GM23338 (cell line): ENCODE measurements around the gene YOD1. TPM values are rescaled to one million over a fixed set of nuclear protein-coding genes. Genes with fewer than 3 reads are reported as not detected.

Source experiments
- ATAC-seq: fragments of 200-7000 bp; cut with Tn5 transposase; 3 replicates; pipeline ENCODE4 v1.9.1; 2020
- DNase-seq: peaks from one replicate; pipeline ENCODE4 v3.0.0-alpha.2; 2015; ENCODE audit warnings: low spot score
- H2AFZ ChIP-seq: fragments of 200-600 bp; sonication (generic); 2 replicates; pipeline ENCODE4 v1.8.0; 2016; ENCODE audit warnings: antibody characterized with exemption, mild to moderate bottlenecking, moderate library complexity
- H3F3A ChIP-seq: fragments of 200-600 bp; sonication (generic); replicated peaks from 2 replicates; pipeline ENCODE4 v1.8.0; 2017; ENCODE audit warnings: antibody characterized with exemption, mixed run types, low read depth
- H3K27ac ChIP-seq: fragments of 200-600 bp; sonication (generic); 2 replicates; pipeline ENCODE4 v1.6.1; 2016; ENCODE audit warnings: low read depth
- H3K27me3 ChIP-seq: fragments of 200-600 bp; sonication (generic); 2 replicates; pipeline ENCODE4 v1.8.0; 2016; ENCODE audit warnings: mild to moderate bottlenecking, mixed run types, moderate library complexity; ENCODE audit not compliant: insufficient read depth
- H3K36me3 ChIP-seq: fragments of 200-600 bp; sonication (generic); 2 replicates; pipeline ENCODE4 v1.8.0; 2016; ENCODE audit warnings: mild to moderate bottlenecking; ENCODE audit not compliant: insufficient read depth
- H3K4me1 ChIP-seq: fragments of 200-600 bp; sonication (generic); 2 replicates; pipeline ENCODE4 v1.8.0; 2016; ENCODE audit warnings: mild to moderate bottlenecking, moderate library complexity; ENCODE audit not compliant: insufficient read depth
- H3K4me2 ChIP-seq: fragments of 200-600 bp; sonication (generic); 2 replicates; pipeline ENCODE4 v1.7.1; 2017; ENCODE audit warnings: mixed run types
- H3K4me3 ChIP-seq: fragments of 200-600 bp; sonication (generic); 2 replicates; pipeline ENCODE4 v1.6.1; 2016; ENCODE audit warnings: mixed run types
- H3K79me2 ChIP-seq: fragments of 200-600 bp; sonication (generic); replicated peaks from 2 replicates; pipeline ENCODE4 v1.8.0; 2017; ENCODE audit warnings: mild to moderate bottlenecking; ENCODE audit not compliant: insufficient read depth
- H3K9me2 ChIP-seq: fragments of 200-600 bp; sonication (generic); 2 replicates; pipeline ENCODE4 v1.8.0; 2017; ENCODE audit not compliant: insufficient read depth
- H4K20me1 ChIP-seq: fragments of 200-600 bp; sonication (generic); replicated peaks from 2 replicates; pipeline ENCODE4 v1.8.0; 2017; ENCODE audit warnings: mild to moderate bottlenecking; ENCODE audit not compliant: insufficient read depth
- H3K27ac Mint-ChIP-seq: 2 replicates; pipeline ENCODE4 v1.8.0; 2020; ENCODE audit warnings: inconsistent platforms, mild to moderate bottlenecking, moderate library complexity, mixed read lengths
- H3K27me3 Mint-ChIP-seq: 3 replicates; pipeline ENCODE4 v1.8.0; 2022; ENCODE audit warnings: low read depth, mild to moderate bottlenecking, moderate library complexity, mixed read lengths, inconsistent platforms; ENCODE audit not compliant: insufficient read depth, poor library complexity
- H3K36me3 Mint-ChIP-seq: 3 replicates; pipeline ENCODE4 v1.8.0; 2021; ENCODE audit warnings: low read depth, mild to moderate bottlenecking, inconsistent platforms, moderate library complexity, mixed read lengths
- H3K4me1 Mint-ChIP-seq: 3 replicates; pipeline ENCODE4 v1.8.0; 2020; ENCODE audit warnings: mild to moderate bottlenecking, inconsistent platforms, mixed read lengths
- H3K4me3 Mint-ChIP-seq: 3 replicates; pipeline ENCODE4 v1.8.0; 2021; ENCODE audit warnings: moderate library complexity, mild to moderate bottlenecking, inconsistent platforms, mixed read lengths
- H3K9me3 Mint-ChIP-seq: 3 replicates; pipeline ENCODE4 v1.8.0; 2020; ENCODE audit warnings: moderate library complexity, mild to moderate bottlenecking, inconsistent platforms, mixed read lengths
- CREB1 ChIP-seq: fragments of 250-450 bp; sonication (Bioruptor Pico); IDR thresholded peaks from 2 replicates; pipeline ENCODE4 v1.5.0; 2020; ENCODE audit warnings: low read depth, mild to moderate bottlenecking, moderate library complexity
- NANOG ChIP-seq: IDR thresholded peaks from 2 replicates; pipeline ENCODE4 v1.6.1; 2016; ENCODE audit warnings: antibody characterized with exemption, borderline replicate concordance
- POLR2AphosphoS5 ChIP-seq: IDR thresholded peaks from 2 replicates; pipeline ENCODE4 v1.6.1; 2016; ENCODE audit warnings: antibody characterized with exemption, low read depth
- polyA plus RNA-seq: library from polyadenylated mRNA; unstranded; fragments of >200 nt; fragmentation: Nextera tagmentation; extraction: Ambion mirVana; gene quantifications from 2 replicates; pipeline ENCODE4 v1.2.1, GENCODE V29; 2016
- total RNA-seq: library from RNA; depleted of rRNA; stranded (reverse); fragments of >200 nt; shearing (Covaris generic); gene quantifications from 2 replicates; pipeline ENCODE4 v1.2.3, GENCODE V29; 2014
- TF ChIP-seq, protein P1 (sequence below): fragments of 250-450 bp; sonication (Bioruptor Pico); IDR thresholded peaks from 2 replicates; pipeline ENCODE4 v1.5.0; 2020; ENCODE audit warnings: mild to moderate bottlenecking, moderate library complexity
- TF ChIP-seq, protein P2 (sequence below), 2 experiments: fragments of 200-600 bp in 1 of 2; sonication (generic) in 1 of 2; conservative IDR thresholded peaks; 2 replicates each; pipeline versions ENCODE4 v1.5.1 to v1.6.1; 2016 to 2017; ENCODE audit warnings: antibody characterized with exemption in 2 of 2, low read depth in 2 of 2, mild to moderate bottlenecking in 2 of 2, moderate library complexity in 1 of 2
- TF ChIP-seq, protein P3 (sequence below): IDR thresholded peaks from 2 replicates; pipeline ENCODE4 v1.6.1; 2016; ENCODE audit warnings: antibody characterized with exemption

The YOD1 gene
- total and polyA plus RNA-seq, 2 experiments from 2014 or later: 4.6 to 21.9 TPM

DNA sequence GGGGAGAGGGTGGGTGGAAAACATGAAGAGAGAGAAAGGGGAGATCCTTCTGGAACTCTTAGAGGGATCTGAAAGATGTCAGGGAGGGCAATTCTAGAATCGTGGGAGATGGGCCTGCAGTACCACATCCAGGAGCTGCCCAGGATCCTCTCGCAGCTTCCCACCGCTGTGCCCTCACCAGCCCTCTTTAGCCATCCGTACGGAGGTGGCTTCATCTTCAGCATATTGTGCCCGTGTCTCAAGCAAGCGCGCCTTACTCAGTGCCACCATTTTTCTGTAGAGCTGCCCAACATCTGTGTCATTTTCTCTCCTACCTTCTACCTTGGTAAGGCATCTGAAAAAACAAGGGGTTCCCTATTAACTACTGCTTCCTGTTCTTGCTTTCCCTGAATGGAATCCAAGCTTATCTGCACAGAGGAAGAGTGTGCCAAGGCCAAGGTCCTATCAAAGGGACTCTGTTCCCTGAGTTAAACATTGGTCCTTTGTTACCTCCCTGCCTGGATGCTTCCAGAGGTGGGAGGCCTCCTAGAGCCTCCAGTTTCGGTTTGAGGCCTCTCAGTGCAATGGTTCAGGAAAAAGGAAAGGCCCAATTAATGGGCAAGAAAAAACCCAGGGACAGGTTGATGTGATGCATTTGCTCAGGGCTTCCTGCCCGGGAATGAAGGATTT, 41.7 kb downstream of the YOD1 start (continued):
- TF ChIP-seq, protein P1, sequence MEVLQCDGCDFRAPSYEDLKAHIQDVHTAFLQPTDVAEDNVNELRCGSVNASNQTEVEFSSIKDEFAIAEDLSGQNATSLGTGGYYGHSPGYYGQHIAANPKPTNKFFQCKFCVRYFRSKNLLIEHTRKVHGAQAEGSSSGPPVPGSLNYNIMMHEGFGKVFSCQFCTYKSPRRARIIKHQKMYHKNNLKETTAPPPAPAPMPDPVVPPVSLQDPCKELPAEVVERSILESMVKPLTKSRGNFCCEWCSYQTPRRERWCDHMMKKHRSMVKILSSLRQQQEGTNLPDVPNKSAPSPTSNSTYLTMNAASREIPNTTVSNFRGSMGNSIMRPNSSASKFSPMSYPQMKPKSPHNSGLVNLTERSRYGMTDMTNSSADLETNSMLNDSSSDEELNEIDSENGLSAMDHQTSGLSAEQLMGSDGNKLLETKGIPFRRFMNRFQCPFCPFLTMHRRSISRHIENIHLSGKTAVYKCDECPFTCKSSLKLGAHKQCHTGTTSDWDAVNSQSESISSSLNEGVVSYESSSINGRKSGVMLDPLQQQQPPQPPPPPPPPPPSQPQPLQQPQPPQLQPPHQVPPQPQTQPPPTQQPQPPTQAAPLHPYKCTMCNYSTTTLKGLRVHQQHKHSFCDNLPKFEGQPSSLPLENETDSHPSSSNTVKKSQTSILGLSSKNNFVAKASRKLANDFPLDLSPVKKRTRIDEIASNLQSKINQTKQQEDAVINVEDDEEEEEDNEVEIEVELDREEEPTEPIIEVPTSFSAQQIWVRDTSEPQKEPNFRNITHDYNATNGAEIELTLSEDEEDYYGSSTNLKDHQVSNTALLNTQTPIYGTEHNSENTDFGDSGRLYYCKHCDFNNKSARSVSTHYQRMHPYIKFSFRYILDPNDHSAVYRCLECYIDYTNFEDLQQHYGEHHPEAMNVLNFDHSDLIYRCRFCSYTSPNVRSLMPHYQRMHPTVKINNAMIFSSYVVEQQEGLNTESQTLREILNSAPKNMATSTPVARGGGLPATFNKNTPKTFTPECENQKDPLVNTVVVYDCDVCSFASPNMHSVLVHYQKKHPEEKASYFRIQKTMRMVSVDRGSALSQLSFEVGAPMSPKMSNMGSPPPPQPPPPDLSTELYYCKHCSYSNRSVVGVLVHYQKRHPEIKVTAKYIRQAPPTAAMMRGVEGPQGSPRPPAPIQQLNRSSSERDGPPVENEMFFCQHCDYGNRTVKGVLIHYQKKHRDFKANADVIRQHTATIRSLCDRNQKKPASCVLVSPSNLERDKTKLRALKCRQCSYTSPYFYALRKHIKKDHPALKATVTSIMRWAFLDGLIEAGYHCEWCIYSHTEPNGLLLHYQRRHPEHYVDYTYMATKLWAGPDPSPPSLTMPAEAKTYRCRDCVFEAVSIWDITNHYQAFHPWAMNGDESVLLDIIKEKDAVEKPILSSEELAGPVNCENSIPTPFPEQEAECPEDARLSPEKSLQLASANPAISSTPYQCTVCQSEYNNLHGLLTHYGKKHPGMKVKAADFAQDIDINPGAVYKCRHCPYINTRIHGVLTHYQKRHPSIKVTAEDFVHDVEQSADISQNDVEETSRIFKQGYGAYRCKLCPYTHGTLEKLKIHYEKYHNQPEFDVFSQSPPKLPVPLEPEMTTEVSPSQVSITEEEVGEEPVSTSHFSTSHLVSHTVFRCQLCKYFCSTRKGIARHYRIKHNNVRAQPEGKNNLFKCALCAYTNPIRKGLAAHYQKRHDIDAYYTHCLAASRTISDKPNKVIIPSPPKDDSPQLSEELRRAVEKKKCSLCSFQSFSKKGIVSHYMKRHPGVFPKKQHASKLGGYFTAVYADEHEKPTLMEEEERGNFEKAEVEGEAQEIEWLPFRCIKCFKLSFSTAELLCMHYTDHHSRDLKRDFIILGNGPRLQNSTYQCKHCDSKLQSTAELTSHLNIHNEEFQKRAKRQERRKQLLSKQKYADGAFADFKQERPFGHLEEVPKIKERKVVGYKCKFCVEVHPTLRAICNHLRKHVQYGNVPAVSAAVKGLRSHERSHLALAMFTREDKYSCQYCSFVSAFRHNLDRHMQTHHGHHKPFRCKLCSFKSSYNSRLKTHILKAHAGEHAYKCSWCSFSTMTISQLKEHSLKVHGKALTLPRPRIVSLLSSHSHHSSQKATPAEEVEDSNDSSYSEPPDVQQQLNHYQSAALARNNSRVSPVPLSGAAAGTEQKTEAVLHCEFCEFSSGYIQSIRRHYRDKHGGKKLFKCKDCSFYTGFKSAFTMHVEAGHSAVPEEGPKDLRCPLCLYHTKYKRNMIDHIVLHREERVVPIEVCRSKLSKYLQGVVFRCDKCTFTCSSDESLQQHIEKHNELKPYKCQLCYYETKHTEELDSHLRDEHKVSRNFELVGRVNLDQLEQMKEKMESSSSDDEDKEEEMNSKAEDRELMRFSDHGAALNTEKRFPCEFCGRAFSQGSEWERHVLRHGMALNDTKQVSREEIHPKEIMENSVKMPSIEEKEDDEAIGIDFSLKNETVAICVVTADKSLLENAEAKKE (CRISPR knock-in tag): no peak
- no peak for TF ChIP-seq POLR2AphosphoS5
- TF ChIP-seq, protein P2, sequence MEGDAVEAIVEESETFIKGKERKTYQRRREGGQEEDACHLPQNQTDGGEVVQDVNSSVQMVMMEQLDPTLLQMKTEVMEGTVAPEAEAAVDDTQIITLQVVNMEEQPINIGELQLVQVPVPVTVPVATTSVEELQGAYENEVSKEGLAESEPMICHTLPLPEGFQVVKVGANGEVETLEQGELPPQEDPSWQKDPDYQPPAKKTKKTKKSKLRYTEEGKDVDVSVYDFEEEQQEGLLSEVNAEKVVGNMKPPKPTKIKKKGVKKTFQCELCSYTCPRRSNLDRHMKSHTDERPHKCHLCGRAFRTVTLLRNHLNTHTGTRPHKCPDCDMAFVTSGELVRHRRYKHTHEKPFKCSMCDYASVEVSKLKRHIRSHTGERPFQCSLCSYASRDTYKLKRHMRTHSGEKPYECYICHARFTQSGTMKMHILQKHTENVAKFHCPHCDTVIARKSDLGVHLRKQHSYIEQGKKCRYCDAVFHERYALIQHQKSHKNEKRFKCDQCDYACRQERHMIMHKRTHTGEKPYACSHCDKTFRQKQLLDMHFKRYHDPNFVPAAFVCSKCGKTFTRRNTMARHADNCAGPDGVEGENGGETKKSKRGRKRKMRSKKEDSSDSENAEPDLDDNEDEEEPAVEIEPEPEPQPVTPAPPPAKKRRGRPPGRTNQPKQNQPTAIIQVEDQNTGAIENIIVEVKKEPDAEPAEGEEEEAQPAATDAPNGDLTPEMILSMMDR (conservative IDR thresholded peaks at IDR 0.05; ENCODE audit: low read depth in 2 of 2): no peak

DNA sequence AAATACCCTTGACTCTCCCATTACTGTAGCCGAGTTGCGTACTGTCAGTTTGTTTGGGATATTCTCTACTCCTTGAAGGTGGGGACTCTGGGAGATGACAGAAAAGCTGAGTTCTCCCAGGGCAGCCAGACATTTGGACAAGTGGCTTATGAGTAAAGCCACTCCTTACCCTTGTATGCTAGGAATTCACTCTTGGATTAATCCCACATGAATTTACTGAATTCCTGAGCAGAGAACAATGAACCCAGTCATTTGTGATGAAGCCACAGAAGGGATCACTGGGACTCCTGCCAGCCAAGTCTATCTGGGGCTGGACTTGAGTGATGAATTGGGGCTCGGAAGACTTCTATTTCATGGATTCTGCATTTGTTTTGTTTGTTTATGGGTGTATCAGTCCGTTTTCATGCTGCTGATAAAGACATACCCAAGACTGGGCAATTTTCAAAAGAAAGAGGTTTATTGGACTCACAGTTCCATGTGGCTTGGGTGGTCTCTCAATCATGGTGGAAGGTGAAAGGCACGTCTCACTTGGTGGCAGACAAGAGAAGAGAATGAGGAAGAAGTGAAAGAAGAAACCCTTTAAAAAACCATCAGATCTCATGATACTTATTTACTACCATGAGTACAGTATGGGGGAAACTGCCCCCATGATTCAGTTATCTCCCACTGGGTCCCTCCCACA, 43.5 kb downstream of the YOD1 start:
- Histone ChIP-seq H3F3A (no peaks in the 10 kb centered on the region), H3K36me3 (no peaks in the 10 kb centered on the region), H2AFZ (no peak overlapping the region), H3K4me3 (no peak overlapping the region), H3K27me3 (no peaks in the 10 kb centered on the region), H3K9me2 (no peaks in the 10 kb centered on the region), H4K20me1 (no peaks in the 10 kb centered on the region), H3K27ac (no peak overlapping the region), H3K79me2 (no peaks in the 10 kb centered on the region), H3K4me1 (no peaks in the 10 kb centered on the region), H3K4me2 (no peak overlapping the region)
- no peaks in the 10 kb centered on the region for H3K36me3 Mint-ChIP-seq
- no peak overlapping the region for H3K27ac Mint-ChIP-seq
- no peak overlapping the region for H3K4me3 Mint-ChIP-seq
- DNase-seq (no peak), ATAC-seq (no peak)
- H3K4me1 Mint-ChIP-seq: peaks cover 5% of the 10 kb centered on the region; the same call in 2 of the 3 replicates
- H3K9me3 Mint-ChIP-seq: no peaks in the 10 kb centered on the region
- TF ChIP-seq CREB1 (CRISPR knock-in tag): no peak
- TF ChIP-seq, protein P3, sequence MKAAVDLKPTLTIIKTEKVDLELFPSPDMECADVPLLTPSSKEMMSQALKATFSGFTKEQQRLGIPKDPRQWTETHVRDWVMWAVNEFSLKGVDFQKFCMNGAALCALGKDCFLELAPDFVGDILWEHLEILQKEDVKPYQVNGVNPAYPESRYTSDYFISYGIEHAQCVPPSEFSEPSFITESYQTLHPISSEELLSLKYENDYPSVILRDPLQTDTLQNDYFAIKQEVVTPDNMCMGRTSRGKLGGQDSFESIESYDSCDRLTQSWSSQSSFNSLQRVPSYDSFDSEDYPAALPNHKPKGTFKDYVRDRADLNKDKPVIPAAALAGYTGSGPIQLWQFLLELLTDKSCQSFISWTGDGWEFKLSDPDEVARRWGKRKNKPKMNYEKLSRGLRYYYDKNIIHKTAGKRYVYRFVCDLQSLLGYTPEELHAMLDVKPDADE: no peak
- TF ChIP-seq NANOG: no peak
- TF ChIP-seq, protein P2 (conservative IDR thresholded peaks at IDR 0.05; ENCODE audit: low read depth in 2 of 2): no peak
- H3K27me3 Mint-ChIP-seq: peaks cover 5% of the 10 kb centered on the region
